ENCODE data around the gene CDK6.

CDK6 gene

DNA sequence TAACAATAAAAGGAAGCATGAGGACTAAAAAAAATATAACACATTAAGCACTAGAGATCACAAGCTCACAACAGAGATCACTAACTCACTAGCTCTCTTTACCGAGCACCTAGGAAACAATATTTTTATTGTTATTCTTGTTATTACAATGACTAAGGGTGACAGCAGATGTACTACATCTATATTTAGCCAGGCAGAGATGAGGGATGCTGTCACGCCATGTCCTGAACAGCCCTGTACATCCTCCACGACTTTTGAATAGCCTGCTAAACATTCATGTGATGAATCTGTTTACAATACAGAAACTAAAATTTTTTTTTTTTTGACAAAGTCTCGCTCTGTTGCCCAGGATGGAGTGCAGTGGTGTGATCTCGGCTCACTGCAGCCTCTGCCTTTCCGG lies 268.9 kb downstream of the CDK6 start:
- DNase-seq, result no peak

DNA sequence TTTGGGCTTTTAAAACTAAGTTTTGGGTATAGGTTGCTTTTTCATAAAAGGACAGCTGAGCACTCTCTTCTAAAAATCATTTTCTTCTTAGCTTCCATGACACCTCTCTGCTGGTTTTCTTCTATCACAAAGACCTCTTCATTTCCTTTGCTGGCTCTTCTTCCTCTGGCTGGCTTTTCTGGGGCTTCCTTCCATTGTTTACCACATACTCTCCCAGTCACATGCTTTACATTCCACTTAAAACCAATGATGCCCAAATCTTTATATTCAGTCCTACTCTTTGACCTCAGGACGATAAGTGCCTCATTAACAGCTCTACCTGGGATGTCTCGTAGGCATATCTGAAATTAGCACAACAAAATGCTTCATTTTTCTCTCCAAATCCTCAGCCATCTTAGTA lies 273.0 kb downstream of the CDK6 start:
- DNase-seq, result no peak

DNA sequence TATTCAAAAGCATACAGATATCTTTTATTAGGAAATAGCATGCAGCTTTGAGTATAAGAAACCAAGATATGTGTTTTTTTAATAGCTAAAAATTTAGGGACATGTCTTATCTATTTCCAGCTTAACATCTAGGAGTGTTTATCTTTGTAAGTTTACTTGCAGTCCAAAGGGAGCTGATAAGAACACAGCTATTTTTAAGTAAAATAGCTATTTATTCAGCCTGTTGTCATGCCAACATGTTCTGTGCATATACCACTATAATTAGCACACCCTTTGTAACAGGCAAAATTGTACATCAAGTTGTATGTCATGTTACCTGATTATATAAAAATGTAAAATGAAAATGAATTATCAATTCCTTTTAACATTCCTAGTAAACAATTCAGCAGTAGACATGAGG lies 275.8 kb downstream of the CDK6 start:
- no peak for DNase-seq

DNA sequence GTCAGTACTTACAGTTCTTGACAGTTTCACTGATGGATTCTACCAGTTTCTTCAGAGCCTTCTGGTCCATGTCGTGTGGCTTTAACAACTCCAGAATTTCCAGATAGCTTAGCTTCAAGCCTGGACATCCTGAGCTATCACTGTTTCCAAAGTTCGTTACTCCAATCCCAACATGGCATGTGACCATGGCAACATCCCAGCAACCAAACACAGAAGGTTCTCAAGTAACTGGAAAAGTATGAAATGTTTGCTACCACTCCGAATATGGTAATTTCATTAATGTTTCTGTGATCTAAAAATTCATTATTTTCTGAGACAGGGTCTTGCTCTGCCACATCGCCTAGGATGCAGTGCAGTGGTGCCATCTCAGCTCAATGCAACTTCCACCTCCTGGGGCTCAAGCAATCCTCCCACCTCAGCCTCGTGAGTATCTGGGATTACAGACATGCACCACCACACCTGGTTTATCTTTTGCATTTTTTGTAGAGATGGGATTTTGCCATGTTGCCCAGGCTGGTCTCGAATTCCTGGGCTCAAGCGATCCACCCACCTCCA lies 278.5 kb downstream of the CDK6 start:
- no peak for DNase-seq

DNA sequence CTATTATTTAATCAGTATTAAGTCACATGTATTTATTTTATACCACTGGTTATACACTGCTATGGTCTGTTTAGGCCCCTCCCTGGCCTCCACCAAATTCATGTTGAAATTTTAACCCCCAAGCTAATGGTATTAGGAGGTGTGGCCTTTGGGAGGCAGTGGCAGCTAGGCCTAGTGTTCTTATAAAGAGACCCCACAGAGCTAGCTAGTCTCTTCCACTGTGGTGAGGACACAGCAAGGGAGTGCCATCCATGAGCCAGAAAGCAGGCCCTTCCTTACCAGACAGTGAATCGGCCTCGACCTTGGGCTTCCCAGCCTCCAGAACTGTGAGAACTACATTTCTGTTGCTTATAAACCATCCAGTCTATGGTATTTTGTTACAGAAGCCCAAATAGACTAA lies 279.1 kb downstream of the CDK6 start:
- no peak for DNase-seq
